Heart right ventricle (tissue), 16 donors: ENCODE measurements around the gene RUFY2. TPM values are rescaled to one million over a fixed set of nuclear protein-coding genes. Genes with fewer than 3 reads are reported as not detected.

Experiments
- ATAC-seq, 8 donors: fragments of 200-7000 bp; cut with Tn5 transposase; one replicate each; pipeline ENCODE4 v1.9.1; 2020; ENCODE audit warnings: mild to moderate bottlenecking in 8 of 8, moderate library complexity in 8 of 8, moderate number of reproducible peaks in 1 of 8
- DNase-seq, 2 donors: peaks; one replicate each; pipeline ENCODE4 v3.0.0-alpha.2; 2020
- H3K27ac ChIP-seq, 10 donors: fragments of 200-600 bp; sonication (generic) in 2 of 10; one replicate each; pipeline versions ENCODE4 v1.5.0 to v1.8.0; 2020 to 2022; ENCODE audit warnings: mild to moderate bottlenecking in 3 of 10
- H3K27me3 ChIP-seq, 7 donors: fragments of 200-600 bp; one replicate each; pipeline ENCODE4 v1.8.0; 2021 to 2022; ENCODE audit warnings: mild to moderate bottlenecking in 2 of 7
- H3K36me3 ChIP-seq, 9 donors: fragments of 200-600 bp; sonication (generic) in 1 of 9; one replicate each; pipeline versions ENCODE4 v1.5.0 to v1.8.0; 2020 to 2022; ENCODE audit warnings: mild to moderate bottlenecking in 2 of 9
- H3K4me1 ChIP-seq, 9 donors: fragments of 200-600 bp; sonication (generic) in 1 of 9; one replicate each; pipeline versions ENCODE4 v1.5.0 to v1.8.0; 2020 to 2022; ENCODE audit warnings: mild to moderate bottlenecking in 4 of 9
- H3K4me3 ChIP-seq, 10 donors: fragments of 200-600 bp; sonication (generic) in 2 of 10; one replicate each; pipeline versions ENCODE4 v1.5.0 to v1.8.0; 2020 to 2022; ENCODE audit warnings: mild to moderate bottlenecking in 7 of 10, moderate library complexity in 2 of 10
- H3K9me3 ChIP-seq, 11 donors: fragments of 200-600 bp in 10 of 11; sonication (generic) in 2 of 11; one replicate each; pipeline versions ENCODE4 v1.5.0 to v1.8.0; 2013 to 2022; ENCODE audit warnings: mild to moderate bottlenecking in 2 of 11, control low read depth in 1 of 11, moderate library complexity in 1 of 11
- WGBS, 2 donors: extraction: QIAGEN DNeasy Blood & Tissue Kit; methylation state at CpG; one replicate each; pipeline ENCODE4 v1.1.7; 2013; ENCODE audit warnings: inconsistent platforms in 1 of 2; 5-methylcytosine and 5-hydroxymethylcytosine counted together
- intact Hi-C, 10 donors: fragments of 100-400 bp; cut with DNase I; formaldehyde crosslinking; loops; one replicate each; pipeline versions ENCODE4 v1.11.1 to v1.14.2; 2022
- polyA plus RNA-seq, 2 donors: library from polyadenylated mRNA; stranded (reverse); fragments of 200-250 nt; gene quantifications; one replicate each; pipeline ENCODE4 v1.2.3, GENCODE V29; 2013
- total RNA-seq, 10 donors: library from RNA; stranded (reverse); fragmentation: NEBNext Ultra II Directional in 3 of 10; extraction: Animal tissue kit (Norgen Biotek cat#: 25700) in 3 of 10; gene quantifications; one replicate each; pipeline versions ENCODE4 v1.2.1 to v1.2.4, GENCODE V29; 2021 to 2023
- TF ChIP-seq, protein P1 (sequence below), 9 donors: fragments of 200-600 bp; sonication (generic) in 2 of 9; IDR thresholded peaks; one replicate each; pipeline versions ENCODE4 v1.5.0 to v1.8.0; 2021 to 2022; ENCODE audit warnings: antibody characterized with exemption in 9 of 9, mild to moderate bottlenecking in 5 of 9, moderate library complexity in 1 of 9
- donor health status: Arrhythmogenic right ventricular cardiomyopathy.
- donor health status: ischemic (EF 13 %, LVEDD 7.1; RV severe dilation, severe dysfunction).
- donor health status: healthy with polysubstance abuse.
- donor health status: DM: no; HTN: yes; CAD: no.
- donor health status: DM: no; HTN: no; CAD: no.
- donor health status: ischemic (EF 25% LVEDD 6.9; RV normal size, moderate dysfunction).
- donor health status: ischemic (EF 25% LVEDD 5.7; RV mildly dilated, moderate dysfunction).
- donor health status: healthy.
- donor health status: DM: yes; HTN: yes; CAD: no.
- donor health status: Ischemic cardiomyopathy.
- donor health status: ischemic (EF 35%, LVEDD 5.7; RV mildly dilated, moderate dysfunction).
- donor health status: nonischemic (EF 11% LVEDD 7.7; RV severe dilation, severe dysfunction).
- donor health status: DM: yes; HTN: yes; CAD: no.
- donor health status: PGD.
- donor health status: ischemic (EF 29% LVEDD 5.4; RV normal size, mild dysfunction).
- donor health status: nonischemic (EF 23%, LVEDD 6.1; RV moderate dilation, normal function).

RUFY2 gene
- total and polyA plus RNA-seq, 12 donors, result 2.6 to 11.6 (median 8.3) TPM

DNA sequence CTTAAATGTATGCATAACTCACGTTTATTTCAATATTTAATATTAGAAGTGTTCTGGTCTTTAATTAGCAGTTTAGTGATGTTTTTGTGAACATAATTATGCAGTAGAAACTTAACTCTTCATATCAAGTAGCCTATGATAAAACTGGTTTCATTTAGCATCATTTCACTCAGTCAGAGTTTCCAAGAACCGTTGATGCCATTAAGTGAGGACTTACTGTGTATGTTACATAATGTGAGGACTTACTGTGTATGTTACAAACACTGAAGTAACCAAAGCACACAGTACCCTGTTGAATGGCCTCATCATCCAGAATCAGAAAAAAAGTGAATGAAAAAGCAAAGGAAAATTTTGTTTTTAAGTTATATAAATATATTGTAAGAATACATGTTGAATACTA is 41.5 kb downstream of the RUFY2 start:
- 76 to 84% methylated on average over 2 of the region's 2 CpGs for WGBS, 2 donors
- H3K27ac ChIP-seq, result no peak overlapping the region
- H3K4me1 ChIP-seq, result no peaks in the 10 kb centered on the region
- peaks cover 0 to 94% (median 25%) of the 10 kb centered on the region in 9 donors for H3K36me3 ChIP-seq
- intact Hi-C loops, result loop anchor here in 1 of 10 donors (10.0 kb wide), 1 partner anchor 389 kb away; no protein-coding TSS in a partner anchor
- TF ChIP-seq, protein P1, sequence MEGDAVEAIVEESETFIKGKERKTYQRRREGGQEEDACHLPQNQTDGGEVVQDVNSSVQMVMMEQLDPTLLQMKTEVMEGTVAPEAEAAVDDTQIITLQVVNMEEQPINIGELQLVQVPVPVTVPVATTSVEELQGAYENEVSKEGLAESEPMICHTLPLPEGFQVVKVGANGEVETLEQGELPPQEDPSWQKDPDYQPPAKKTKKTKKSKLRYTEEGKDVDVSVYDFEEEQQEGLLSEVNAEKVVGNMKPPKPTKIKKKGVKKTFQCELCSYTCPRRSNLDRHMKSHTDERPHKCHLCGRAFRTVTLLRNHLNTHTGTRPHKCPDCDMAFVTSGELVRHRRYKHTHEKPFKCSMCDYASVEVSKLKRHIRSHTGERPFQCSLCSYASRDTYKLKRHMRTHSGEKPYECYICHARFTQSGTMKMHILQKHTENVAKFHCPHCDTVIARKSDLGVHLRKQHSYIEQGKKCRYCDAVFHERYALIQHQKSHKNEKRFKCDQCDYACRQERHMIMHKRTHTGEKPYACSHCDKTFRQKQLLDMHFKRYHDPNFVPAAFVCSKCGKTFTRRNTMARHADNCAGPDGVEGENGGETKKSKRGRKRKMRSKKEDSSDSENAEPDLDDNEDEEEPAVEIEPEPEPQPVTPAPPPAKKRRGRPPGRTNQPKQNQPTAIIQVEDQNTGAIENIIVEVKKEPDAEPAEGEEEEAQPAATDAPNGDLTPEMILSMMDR (IDR thresholded peaks at IDR 0.05), result no peak
- no peaks in the 10 kb centered on the region for H3K27me3 ChIP-seq
- ATAC-seq, result no peak
- DNase-seq, result no peak
- no peak overlapping the region for H3K4me3 ChIP-seq
- no peaks in the 10 kb centered on the region for H3K9me3 ChIP-seq

DNA sequence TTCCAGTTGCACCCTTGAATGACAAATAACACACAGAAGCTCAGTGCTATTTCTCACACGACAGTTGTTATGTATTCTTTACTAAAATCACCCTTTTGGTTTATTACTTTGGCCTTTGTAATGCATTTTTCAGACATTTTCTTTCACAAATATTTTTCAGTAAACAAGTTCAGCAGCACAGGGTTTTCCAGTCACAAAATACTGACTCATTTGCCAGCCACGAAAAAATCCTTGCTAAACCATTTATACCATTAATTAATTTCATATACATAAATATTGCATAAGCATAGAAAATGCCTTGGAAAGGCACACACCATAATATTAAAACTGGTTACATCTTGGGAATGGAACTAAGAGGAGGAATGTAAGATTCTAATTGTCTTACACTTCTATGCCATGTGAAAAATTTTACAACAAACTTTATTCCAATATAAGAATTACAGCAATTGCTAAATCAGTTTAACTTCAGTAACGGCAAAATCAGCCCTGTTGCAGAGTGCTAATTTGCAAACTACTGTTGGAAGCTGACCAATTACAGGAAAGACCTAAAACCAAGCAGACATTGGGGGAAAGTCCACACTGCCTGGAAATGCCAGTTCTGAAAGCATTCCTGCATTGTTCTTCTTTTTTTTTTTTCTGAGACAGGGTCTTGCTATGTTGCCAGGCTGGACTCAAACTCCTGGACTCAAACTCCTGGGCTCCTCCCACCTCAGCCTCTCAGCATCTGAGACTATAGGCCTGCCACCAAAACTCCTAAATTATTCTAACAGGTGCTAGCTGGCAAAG is 42.8 kb downstream of the RUFY2 start:
- 91 to 92% methylated on average over 3 of the region's 3 CpGs for WGBS, 2 donors
- no peak overlapping the region for H3K4me3 ChIP-seq

GRCh38 chr10:68362590-68362989 is 44.5 kb downstream of the RUFY2 start:
- ATAC-seq (no peak), DNase-seq (no peak)
- Histone ChIP-seq H3K36me3 (peaks cover 0 to 96% (median 41%) of the 10 kb centered on the region in 9 donors), H3K4me3 (no peak overlapping the region), H3K27me3 (no peaks in the 10 kb centered on the region), H3K4me1 (no peaks in the 10 kb centered on the region), H3K27ac (no peak overlapping the region), H3K9me3 (no peaks in the 10 kb centered on the region)
- intact Hi-C loops, result loop anchor here in 1 of 10 donors (10.0 kb wide), 1 partner anchor 392 kb away; no protein-coding TSS in a partner anchor
- WGBS, 2 donors, result 86 to 93% methylated on average over 3 of the region's 3 CpGs
- TF ChIP-seq, protein P1 (IDR thresholded peaks at IDR 0.05), result no peak

More for the DNA sequence above, 42.8 kb downstream of the RUFY2 start:
- Histone ChIP-seq H3K27me3 (no peaks in the 10 kb centered on the region), H3K27ac (no peak overlapping the region), H3K4me1 (no peaks in the 10 kb centered on the region), H3K36me3 (peaks cover 0 to 94% (median 28%) of the 10 kb centered on the region in 9 donors), H3K9me3 (no peaks in the 10 kb centered on the region)
- TF ChIP-seq, protein P1 (IDR thresholded peaks at IDR 0.05), result no peak
- DNase-seq (no peak), ATAC-seq (no peak)
- intact Hi-C loops, result loop anchor here in 1 of 10 donors (10.0 kb wide), 1 partner anchor 391 kb away; no protein-coding TSS in a partner anchor

GRCh38 chr10:68359189-68359588 is 47.9 kb downstream of the RUFY2 start:
- H3K4me1 ChIP-seq, result no peaks in the 10 kb centered on the region
- 96 to 98% methylated on average over 6 of the region's 6 CpGs for WGBS, 2 donors
- intact Hi-C loops, result no loop called here
- H3K36me3 ChIP-seq, result peaks cover 0 to 99% (median 37%) of the 10 kb centered on the region in 9 donors
- DNase-seq, result no peak
- TF ChIP-seq, protein P1 (IDR thresholded peaks at IDR 0.05), result no peak
- no peak overlapping the region for H3K4me3 ChIP-seq
- no peaks in the 10 kb centered on the region for H3K9me3 ChIP-seq
- H3K27ac ChIP-seq, result no peak overlapping the region
- ATAC-seq, result no peak
- no peaks in the 10 kb centered on the region for H3K27me3 ChIP-seq
